HG03457 (cell line): ENCODE data around the gene RBP2.

Source experiments
- ATAC-seq: cut with Tn5 transposase; IDR thresholded peaks from one replicate; pipeline ENCODE4 v1.9.1; 2021; ENCODE audit warnings: moderate number of reproducible peaks; ENCODE audit not compliant: unreplicated experiment

Gene RBP2

DNA sequence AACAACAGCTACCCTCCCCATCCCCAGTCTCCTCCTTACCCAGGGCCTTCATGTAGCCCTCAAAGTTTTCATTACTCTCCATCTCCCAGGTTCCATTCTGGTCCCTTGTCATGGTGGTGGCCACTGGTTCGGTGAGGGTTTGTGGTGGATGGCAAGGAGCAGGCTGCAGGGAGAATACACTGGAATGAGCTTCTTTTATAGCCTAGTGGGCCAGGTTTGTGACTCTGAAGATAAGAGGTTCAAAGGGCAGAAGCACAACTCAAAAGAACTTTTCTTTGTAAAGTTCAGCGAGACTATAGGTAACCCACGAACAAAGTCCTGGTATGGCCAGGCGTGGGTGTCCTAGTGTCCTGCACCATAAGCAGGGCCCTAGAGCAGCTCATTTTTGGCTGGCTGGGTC lies at the start of gene RBP2:
TSS of gene RBP2 (minus strand) at position 169 of the 400 bp plus-strand sequence. CDS start at position 112, 57 bp downstream.
- ATAC-seq = no peak

DNA sequence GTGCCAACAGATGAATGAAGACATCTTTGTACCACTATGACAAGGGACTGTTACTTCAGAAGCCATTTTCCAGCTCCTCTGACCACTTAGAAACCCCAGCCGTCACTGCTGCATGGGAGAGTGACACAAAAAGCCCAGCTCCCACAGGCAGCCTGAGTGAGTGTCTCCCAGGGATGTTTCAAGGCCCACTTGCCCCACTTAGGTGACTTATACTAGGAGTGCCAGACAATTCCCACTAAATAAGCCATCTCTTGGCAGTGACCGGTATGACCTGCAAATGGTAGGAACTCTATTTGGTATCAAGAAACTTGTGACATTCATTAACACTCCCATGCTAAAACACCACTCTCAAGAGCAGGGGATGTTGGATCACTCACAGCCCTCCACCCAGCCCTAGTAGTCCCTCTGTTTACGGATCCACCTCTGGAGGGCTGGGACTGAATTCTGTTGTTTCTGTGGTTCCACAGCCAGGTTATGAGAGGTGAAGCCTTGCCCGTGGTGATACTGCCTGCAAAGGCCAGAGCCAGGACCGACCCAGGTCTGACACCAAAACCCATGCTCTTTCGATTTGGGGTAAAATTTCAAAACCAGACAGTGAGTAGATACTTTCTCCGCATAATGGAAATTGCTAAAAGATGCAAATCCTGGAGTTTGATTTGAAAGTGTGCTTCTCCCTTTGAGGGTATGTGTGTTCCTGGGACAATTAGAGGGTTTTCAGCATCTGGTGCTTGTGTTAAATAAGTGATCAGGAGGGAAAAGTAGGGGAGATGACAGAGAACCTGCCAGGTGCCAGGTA lies 48.7 kb upstream of the RBP2 start:
- no peak for ATAC-seq

DNA sequence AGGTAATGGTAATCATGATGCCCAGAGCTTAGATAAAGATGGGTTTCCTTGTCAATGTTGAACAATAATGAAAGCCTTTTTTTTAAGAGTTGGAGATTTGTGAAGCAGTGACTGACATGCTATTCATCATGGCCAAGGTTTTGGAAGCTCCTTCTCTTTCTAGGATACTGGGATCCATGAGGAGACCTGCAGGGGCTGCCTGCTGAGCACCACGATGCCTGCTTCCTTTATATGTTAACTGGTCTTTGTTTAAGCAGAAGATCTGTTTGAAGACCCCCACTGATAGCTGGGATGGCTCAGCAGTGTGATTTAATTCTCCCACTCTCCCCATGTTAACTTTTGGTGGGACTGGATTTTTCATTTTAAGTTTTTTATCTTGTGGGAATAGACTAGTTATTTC lies 47.4 kb upstream of the RBP2 start:
- ATAC-seq = no peak

DNA sequence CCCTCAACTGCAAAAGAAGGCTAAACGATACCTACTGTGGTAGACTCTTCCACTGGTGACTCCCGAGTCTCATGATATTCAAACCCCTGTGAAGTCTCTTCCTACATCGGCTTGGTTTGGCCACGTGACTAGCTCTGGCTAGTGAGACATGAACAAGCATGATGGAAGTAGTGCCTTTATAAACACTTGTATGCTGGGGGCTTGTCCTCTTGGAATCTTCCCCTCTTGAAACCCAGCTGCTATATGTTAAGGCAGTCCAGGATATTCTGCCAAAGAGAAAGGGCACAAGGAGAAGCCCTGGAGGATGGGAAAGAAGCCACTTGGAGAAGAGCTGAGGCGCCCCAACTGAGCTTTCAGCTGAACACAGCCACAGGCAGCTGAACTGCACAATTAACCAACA lies 46.9 kb upstream of the RBP2 start:
- no peak for ATAC-seq

DNA sequence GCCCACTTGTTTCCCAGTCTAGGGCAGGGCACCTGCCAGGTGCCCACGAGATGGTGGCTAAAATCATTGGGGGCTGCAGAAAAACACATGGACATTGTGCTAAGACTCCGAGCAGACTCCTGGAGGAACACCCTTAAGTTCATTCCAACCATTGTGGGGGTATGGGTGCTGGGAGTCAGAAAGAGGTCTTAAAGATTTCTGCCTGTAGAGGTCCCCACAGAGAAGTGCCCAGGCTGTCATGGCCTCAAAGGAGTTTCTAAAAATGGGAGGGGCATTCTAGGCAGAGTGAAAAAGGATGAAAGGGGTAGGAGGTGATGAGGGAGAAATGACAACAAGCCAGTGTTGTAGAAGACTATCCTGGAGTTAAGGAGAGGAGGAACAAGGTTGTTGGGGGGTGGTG lies 46.1 kb upstream of the RBP2 start:
- no peak for ATAC-seq

DNA sequence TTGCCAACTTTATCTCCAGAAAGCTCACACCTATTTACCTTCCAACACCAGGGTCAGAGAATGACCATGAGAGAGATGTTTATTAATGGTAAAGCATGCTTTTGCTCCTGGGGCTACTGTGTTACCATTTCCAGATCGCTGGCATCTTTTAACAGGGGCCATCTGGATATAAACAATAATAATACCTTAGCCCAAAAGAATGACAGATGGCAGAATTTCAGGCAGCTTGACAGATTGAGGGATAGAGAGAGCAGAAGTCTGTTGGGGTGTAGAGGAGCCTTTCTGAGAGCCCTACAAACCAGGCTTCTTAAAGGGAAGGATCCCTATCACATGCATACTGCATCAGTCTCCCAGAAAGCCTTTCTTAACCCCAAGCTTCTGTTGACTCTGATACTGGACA lies 45.5 kb upstream of the RBP2 start:
- no peak for ATAC-seq

DNA sequence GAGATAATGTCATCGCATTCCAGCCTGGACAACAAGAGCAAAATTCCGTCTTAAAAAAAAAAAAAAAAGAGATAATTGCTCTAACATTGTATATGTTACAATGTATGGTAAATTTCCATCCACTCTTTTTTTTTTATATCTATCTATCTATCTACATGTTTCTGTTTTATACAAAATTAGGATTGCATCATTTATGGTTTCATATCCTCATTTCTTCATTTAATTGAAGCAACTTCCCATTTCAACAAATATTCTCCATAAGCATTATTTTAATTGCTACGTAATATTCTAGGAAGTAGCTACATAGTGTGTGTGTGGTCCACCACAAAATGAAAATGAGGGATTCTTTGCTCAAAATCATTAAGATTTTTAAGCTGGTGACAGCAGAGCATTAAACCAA lies 44.8 kb upstream of the RBP2 start:
- ATAC-seq = no peak

DNA sequence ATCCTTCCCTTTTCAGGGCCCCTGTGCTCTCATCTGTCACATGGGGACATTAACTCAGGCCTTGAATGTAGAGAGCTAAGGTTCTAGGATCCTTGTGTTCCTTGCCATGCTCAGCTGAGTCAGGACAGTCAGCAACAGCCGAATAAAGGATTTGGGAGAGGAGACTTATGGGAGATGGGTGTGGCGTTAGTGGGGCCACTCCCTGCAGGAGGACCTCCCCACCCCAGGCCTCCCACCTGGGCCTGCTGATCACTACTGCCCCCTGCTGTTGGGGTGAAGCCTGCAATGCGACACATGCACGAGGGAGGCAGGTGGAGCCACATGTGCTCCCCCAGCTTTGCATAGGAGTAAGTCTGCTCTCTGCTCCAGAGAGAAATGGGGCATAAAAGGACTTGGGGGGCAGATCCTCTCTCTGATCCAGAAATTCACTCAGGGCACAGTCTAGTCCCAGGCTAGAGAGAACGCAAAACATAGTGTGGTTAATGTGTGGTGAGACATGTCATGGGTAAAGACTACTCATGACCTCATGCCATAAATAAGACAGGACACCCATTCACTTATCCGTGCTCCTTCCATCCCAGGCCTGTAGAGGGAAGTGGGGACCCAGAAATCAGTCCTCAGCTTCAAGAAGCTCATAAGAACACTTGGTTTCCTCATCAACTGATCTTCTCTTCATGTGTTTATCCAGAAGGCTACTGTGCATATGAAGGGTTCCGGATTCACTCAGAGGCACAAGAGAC lies 43.9 kb upstream of the RBP2 start:
- no peak for ATAC-seq

DNA sequence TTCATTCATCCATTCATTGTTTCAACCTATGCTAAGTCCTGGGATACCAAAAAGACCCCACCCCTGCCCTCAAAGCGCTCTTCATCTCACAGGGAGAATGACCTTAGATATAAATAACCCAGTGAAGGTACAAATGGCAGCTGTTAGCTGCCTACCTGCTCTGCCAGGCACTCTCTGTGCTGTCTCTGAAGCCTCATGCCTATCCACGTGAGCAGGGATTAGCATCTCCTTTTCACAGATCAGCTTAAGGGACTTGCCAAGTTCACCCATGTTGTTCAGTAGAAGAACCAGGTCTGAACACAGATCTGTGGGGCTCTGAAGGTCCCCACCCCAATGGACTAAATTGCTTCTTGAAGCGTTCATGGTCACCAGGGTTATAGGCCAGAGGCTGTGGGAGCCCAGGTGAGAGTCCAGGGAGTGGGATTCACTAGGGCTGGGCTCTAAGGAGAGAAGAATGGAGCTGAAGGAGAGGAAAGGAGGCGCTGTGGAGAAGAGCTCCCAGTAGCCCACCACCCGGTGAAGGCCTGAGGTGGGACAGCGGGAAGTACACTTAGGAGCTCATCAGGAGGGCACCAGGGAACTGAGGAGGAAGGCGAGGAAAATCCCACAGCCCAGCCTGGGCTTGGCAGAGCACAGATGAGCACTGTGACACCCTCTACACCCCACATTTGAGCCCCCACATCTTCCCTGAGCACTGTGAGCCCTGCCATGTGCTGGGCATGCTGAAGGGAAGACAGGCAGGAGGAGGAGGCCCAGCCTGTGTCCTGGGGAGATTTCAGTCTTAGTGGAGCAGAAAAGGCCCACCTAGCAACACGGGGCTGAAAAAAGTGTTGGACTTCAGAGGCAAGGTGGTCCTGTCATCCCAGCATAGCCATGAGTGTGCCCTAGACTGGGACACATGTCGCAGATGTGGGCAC lies 42.9 kb upstream of the RBP2 start:
- no peak for ATAC-seq

DNA sequence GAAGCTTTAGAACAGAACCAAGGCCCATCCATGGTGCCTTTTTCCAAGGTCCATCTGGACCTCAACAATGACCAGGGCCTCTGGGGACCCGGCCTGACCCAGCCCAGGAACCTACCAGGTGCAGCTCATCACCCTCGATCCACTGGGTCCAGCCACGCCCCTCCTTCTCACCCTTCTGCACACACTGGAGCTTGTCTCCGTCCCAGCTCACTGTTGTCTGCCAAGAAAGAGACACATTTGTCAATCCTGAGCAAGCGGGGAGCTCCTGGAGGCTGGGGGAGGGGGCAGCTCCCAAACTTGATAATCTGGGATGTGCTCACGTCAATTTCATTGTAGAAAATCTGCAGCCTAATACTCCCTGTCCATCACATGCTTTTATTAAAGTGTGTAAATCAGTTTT lies 42.0 kb upstream of the RBP2 start:
- no peak for ATAC-seq

DNA sequence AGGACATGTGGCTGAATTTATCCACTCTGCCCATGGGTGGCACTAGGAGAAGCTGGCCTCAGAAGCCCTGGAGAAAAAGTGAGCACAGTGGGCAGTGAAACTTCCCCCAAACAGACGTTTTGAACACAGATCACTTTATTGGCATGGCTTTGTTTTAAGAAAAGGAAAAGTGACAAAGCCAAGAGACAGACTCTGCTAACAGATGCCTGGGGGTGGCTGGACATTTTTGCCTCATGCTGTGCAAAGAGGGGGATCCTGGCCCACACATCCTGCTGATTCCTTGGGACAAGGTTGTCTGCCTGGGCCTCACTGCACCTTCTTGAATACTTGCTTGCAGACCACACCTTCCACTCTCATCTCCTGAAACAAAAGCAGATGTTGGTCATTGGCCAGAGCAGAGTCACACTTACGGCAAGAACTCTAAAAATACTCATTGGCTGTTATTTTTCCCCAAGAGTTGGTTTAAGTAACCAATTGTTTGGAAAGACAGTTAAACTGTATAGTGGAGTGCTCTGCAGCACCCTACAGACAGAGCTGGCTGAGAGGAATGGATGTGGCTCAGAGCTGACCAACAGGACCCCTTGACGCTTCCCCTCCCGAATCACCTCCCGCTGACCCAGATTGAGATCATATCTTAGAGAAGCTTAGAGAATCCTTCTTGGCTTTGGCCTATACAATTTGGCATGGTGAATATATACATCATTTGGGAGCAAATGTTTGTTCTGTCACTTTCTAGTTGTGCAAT lies 41.2 kb upstream of the RBP2 start:
- no peak for ATAC-seq

DNA sequence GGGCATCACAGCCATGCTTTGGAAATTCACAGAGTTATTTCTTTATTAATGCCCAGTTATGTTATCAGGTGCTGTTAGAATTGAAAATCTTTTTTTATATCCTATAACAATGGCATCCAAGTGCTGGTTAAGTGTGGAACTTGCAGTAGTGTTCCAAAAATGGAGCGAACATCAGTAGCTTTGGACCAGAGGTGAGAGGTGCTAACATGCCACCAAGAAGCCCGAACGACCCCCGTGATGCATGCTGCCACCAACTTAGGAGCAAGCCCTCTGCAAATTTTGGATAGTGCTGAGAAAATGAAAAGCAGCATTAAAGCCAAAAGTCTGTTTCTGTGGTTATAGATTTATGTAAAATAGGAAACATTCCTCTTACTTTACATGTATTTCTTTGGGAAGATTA lies 38.4 kb upstream of the RBP2 start:
- ATAC-seq = no peak

DNA sequence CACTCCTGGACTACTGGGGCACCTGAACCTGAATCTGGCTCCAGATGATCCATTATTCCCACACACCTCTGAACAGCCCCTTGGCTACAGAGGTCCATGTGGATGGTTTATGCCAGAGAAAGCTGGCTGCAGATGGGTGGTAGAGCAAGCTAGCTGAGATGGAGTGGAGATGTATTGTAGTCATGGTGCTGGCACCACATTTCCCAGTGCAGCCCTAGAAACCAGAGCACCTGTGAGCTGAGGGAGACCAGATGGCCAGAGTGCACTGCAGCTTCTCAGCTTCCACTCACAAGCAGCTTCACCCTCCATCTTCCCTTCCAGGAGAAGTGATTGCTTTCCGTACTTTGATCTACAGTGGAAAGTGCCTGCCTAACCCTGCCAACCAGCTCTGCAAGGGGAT lies 33.3 kb upstream of the RBP2 start:
- ATAC-seq = no peak

DNA sequence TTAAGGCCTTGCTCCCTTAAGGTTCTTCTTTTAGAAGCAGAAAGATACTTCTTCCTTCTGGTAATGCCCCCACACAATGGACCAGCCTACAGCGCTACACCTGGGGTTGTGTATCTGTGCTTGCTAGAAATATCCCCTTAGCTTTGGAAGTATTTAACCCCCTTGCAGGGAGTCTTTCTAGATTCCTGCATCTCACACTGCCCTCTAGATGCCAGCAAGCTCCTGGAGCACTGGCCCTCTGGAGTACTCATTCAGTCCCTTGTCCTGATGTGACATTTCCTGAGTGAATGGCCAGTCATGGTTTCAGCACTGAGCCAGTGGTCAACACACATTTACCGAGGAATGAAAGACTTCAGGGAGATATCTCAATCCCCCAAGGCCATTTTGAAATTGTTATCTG lies 30.4 kb upstream of the RBP2 start:
- ATAC-seq = no peak

DNA sequence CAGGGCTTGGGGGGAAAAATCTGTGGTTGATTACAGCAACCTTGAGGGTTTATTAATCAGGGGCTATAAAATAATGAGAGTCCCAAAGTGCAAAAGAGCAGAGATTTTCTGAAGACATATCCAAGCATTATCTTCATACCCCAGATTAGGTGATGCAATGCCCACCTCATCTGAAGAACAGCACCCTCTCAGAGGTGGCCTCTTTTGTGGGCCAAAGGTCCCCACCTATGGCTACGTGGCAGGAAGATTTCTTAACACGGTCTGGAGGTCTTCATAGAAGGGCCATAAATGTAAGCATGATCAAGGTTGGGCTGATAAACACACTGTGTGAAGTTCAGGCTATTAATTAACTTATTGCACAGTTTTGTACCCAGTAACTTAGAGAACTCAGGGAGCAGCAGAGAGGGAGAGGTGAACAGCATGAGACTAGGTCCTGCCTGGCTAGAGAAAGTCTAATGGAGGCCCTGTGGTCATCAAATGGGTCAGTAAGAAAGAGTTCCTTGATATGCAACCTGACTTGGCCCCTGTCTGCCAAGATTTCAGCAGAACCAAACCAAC lies 29.6 kb upstream of the RBP2 start:
- no peak for ATAC-seq

DNA sequence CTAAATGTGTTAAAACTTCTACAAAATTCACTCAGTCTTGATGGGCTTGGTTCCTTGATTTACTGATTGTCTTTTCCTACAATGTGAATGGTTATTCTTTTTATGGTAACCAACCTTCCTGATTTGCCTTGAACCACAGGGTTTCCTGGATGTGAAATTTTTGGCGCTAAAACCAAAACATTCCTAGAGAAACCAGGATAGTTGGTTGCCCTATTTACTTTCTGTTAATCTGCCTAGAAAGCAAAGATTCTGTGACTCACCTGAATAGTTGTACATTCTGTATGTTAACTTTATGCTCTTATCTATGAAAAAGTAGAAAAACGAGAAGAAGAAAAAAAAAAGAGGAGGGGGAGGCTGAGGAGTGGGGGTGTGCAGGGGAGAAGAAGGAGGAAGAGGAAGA lies 23.2 kb upstream of the RBP2 start:
- ATAC-seq = no peak

DNA sequence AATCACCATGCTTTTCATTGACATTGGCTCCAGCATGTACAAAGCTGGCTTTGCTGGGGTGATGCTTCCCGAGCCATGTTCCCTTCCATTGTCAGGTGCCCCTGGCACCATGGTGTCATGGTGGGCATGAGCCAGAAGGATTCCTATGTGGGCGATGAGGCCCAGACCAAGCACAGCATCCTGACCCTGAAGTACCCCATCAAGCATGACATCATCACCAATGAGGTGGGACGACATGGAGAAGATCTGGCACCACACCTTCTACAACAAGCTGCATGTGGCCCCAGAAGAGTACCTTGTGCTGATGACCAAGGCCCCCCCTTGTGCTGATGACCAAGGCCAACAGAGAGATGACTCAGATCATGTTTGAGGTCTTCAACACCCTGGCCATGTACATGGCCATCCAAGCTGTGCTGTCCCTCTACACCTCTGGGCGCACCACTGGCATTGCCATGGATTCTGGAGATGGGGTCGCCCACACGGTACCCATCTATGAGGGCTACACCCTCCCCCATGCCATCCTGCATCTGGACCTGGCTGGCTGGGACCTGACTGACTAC lies 17.6 kb upstream of the RBP2 start:
- ATAC-seq = no peak

DNA sequence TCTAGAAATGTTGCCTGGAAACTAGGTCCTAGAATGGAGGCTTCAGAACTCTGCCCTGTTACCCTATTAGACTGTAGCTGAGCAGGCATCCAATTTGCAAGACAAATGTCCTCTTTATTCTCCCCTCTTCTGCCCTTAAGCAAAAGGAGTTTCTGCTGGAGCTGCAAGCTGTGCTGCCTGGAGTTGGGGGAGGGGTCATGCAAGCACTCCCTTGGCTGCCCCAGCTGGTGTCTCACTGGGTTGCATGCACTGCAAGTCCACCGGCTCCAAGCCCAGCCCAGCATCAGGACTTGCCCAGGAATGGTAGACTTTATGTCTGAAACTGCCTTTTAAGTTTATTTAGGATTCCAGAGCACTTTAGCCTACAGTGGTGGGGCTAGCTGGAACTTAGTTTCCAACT lies 15.7 kb upstream of the RBP2 start:
- ATAC-seq = no peak

DNA sequence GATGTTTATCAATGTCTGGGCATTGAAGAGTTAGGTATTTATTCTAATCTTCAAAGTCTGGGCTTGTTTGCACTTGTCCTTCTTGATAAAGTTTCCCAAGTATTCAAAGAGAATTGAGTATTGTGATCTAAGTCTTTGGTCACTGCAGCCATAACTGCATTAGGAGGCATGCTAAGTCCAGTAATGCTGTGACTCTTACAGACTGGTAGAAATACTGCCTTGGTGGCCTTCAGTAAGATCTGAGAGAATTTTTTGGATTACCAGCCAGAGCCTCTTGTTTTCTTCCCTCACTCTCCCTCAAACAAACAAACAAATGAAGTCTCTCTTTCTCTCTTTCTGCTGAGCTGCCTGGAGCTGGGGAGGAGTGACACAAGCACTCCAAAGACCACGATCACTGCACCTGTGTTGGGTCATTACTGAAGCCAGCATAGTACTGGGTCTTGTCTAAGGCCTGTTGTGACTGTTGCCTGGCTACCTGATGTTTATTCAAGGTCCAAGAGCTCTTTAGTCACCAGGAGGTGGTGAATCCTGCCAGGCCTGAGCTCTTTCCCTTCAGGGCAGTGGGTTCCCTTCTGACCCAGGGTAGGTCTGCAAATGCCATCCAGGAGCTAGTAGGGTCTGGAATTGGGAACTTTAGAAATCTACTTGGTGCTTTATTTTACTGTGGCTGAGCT lies 14.8 kb upstream of the RBP2 start:
- ATAC-seq = no peak

DNA sequence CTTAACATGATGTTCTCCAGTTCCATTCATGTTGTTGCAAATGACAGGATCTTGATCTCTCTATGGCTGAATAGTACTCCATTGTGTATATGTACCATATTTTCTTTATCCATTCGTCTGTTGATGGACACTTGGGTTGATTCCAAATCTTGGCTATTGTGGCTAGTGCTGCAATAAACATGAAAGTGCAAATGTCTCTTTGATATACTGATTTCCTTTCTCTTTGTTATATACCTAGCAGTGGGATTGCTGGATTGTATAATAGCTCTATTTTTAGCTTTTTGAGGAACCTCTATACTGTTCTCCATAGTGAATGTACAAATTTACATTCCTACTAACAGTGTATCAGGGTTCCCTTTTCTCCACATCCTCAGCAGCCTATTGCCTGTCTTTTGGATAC lies 5.9 kb upstream of the RBP2 start:
- no peak for ATAC-seq
